SU-DHL-6 (cell line): Measurements from ENCODE around the gene ZFHX3.

Source experiments
- CTCF ChIP-seq: fragments of 200-600 bp; sonication (generic); IDR thresholded peaks from one replicate; pipeline ENCODE4 v1.5.1; 2017; ENCODE audit warnings: antibody characterized with exemption, mild to moderate bottlenecking, low read length, moderate library complexity; ENCODE audit not compliant: insufficient read depth, poor library complexity, severe bottlenecking
- EZH2phosphoT487 ChIP-seq: fragments of 200-600 bp; sonication (generic), shearing (Covaris generic); conservative IDR thresholded peaks from 2 replicates; pipeline ENCODE4 v1.6.1; 2018; ENCODE audit warnings: mild to moderate bottlenecking, antibody characterized with exemption, low read length, moderate library complexity, mixed read lengths

- TF ChIP-seq CTCF (no peak), EZH2phosphoT487 (no peak)
These were observed 142.3 kb downstream of the ZFHX3 start for GRCh38 chr16:72905581-72905980.
